ENCODE results near the gene VWA3B. TPM values are rescaled to one million over a fixed set of nuclear protein-coding genes. Genes with fewer than 3 reads are reported as not detected.

The VWA3B gene
- total RNA-seq (2021): not detected in 2 replicates
- long read RNA-seq: 0 reads

DNA sequence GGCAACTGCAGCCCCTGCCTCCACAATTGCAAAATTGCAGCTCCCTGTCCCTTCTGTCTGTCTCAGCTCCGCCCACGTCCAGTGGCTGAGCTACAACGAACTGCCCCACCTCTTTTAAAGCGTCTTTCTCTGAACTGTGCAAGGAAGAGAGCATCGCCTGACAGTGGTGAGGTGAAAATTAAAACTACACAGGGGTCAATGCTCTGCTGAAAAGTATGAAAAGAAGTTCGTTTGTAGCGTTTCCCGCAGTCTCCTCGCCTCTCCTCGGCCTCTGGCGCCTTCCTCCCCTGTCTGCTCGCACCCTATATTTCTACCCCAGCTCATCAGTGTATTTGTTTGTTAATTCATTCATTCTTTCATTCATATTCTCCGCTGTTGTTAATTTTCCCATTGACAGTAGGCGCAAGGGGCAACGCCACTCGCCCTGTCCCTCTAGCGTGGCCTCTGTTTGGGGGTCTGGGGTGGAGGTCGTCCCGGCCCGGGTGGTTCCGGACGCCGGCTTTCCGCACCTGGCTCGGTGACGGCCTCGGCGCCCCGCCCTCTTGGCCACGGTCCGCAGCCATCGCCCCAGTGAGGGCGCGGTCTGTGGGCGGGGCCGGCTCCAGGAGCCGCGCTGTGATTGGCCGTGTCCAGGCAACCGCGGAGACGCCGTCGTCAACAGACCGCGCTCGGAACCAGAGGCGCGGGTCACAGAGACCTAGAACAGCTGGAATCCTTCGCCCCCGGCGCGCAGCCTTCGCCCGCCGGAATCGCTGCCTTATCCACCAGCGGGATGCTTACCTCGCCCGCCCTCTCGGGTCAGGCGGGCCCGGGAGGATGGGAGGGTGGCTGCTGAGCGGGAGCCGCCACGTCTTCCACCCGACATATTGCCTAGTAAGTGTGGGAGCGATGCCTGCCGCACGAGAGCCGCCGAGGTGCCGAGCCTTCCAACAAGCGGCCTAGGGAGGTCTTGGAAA, at the start of gene VWA3B:
VWA3B (plus strand) TSS at position 677 of the 956 bp plus-strand sequence. CDS start 5,926 bp downstream, outside the sequence.
- H3K4me1 ChIP-seq (ENCODE audit: insufficient read depth, low read length): no peaks in the 10 kb centered on the region
- H2BK120ac ChIP-seq (ENCODE audit: low read depth, low read length, poor library complexity, severe bottlenecking): no peak within 1 kb of the TSS
- no peak within 1 kb of the TSS for H2BK12ac ChIP-seq (ENCODE audit: insufficient read length, low read depth, low read length)
- peak; percentile 87 for DNase-seq
- H3K27ac Mint-ChIP-seq: no peak within 1 kb of the TSS
- no peak within 1 kb of the TSS for H3T11ph ChIP-seq (ENCODE audit: low read length)
- no peaks in the 10 kb centered on the region for H3K36me3 Mint-ChIP-seq (ENCODE audit: insufficient read depth in 1 of 3, low read depth in 3 of 3)
- H3K79me1 ChIP-seq (ENCODE audit: insufficient read depth, low read depth, low read length, poor library complexity, severe bottlenecking): no peaks in the 10 kb centered on the region
- no peak within 1 kb of the TSS for H2BK20ac ChIP-seq (ENCODE audit: low read depth, low read length, poor library complexity, severe bottlenecking)
- peaks cover 73% of the 10 kb centered on the region for H3K27me3 Mint-ChIP-seq (ENCODE audit: low read depth)
- H3K56ac ChIP-seq (ENCODE audit: insufficient read length, low read depth, low read length): no peak within 1 kb of the TSS
- H4K91ac ChIP-seq (ENCODE audit: insufficient read length, low read depth, low read length): no peak within 1 kb of the TSS
- no peak within 1 kb of the TSS for H4K8ac ChIP-seq (replicated peaks; ENCODE audit: insufficient read length, low read depth, low read length)
- H2BK5ac ChIP-seq (ENCODE audit: insufficient read length, low read length): no peak within 1 kb of the TSS
- H3K23me2 ChIP-seq (ENCODE audit: insufficient read length, low read depth, low read length, poor library complexity, severe bottlenecking): peaks cover 8% of the 10 kb centered on the region
- no peaks in the 10 kb centered on the region for H4K20me1 ChIP-seq (ENCODE audit: control insufficient read depth, insufficient read depth, insufficient read length)
- H3K9ac ChIP-seq (ENCODE audit: extremely low read depth, insufficient read length, low read length): no peak within 1 kb of the TSS
- H3K4me1 Mint-ChIP-seq: peaks cover 7 to 12% of the 10 kb centered on the region in 2 experiments
- no peak within 1 kb of the TSS for H2AK5ac ChIP-seq (ENCODE audit: insufficient read length, low read length)
- H3K27ac ChIP-seq (ENCODE audit: insufficient read length, low read depth, low read length): no peak within 1 kb of the TSS
- H3K23ac ChIP-seq (ENCODE audit: insufficient read length, low read depth, low read length): no peak within 1 kb of the TSS
- no peak within 1 kb of the TSS for H4K5ac ChIP-seq (ENCODE audit: insufficient read length, low read depth, low read length)
- no peak within 1 kb of the TSS for H3K4ac ChIP-seq (ENCODE audit: low read depth, low read length)
- peak within 1 kb of the TSS; percentile 5 for H2AFZ ChIP-seq (ENCODE audit: low read length)
- WGBS (ENCODE audit: extremely low coverage, insufficient read length, low lambda C conversion rate): no CpG with 5 or more reads among the region's 74 CpGs
- no peaks in the 10 kb centered on the region for H3K9me3 ChIP-seq (ENCODE audit: control insufficient read depth, low read depth, low read length)
- H2BK15ac ChIP-seq (ENCODE audit: low read depth, low read length): no peak within 1 kb of the TSS
- no peak within 1 kb of the TSS for H3K14ac ChIP-seq (ENCODE audit: insufficient read depth, low read length)
- no peaks in the 10 kb centered on the region for H3K79me2 ChIP-seq (ENCODE audit: insufficient read depth, low read length)
- peak within 1 kb of the TSS; percentile 97 for H3K4me2 ChIP-seq (ENCODE audit: insufficient read depth, insufficient read length, low read length)
- peak within 1 kb of the TSS; percentile 72 to 87 for H3K4me3 Mint-ChIP-seq
- H3K27me3 ChIP-seq (ENCODE audit: insufficient read depth, low read length): peaks cover 6% of the 10 kb centered on the region; the same call in 1 of the 2 replicates
- peak within 1 kb of the TSS; percentile 41 for H3K18ac ChIP-seq (ENCODE audit: insufficient read length, low read depth, low read length)
- no peaks in the 10 kb centered on the region; a peak in 1 of 5 replicates for H3K9me3 Mint-ChIP-seq
- TF ChIP-seq, protein P1, sequence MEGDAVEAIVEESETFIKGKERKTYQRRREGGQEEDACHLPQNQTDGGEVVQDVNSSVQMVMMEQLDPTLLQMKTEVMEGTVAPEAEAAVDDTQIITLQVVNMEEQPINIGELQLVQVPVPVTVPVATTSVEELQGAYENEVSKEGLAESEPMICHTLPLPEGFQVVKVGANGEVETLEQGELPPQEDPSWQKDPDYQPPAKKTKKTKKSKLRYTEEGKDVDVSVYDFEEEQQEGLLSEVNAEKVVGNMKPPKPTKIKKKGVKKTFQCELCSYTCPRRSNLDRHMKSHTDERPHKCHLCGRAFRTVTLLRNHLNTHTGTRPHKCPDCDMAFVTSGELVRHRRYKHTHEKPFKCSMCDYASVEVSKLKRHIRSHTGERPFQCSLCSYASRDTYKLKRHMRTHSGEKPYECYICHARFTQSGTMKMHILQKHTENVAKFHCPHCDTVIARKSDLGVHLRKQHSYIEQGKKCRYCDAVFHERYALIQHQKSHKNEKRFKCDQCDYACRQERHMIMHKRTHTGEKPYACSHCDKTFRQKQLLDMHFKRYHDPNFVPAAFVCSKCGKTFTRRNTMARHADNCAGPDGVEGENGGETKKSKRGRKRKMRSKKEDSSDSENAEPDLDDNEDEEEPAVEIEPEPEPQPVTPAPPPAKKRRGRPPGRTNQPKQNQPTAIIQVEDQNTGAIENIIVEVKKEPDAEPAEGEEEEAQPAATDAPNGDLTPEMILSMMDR (conservative IDR thresholded peaks at IDR 0.05): no peak
